GM19463 (cell line): ENCODE measurements around the gene CYS1.
"Not testable (repeated sequence)": the region's sequence is repeated elsewhere in the genome, so short reads cannot be mapped to it uniquely, and the experiment has no call there.

ENCODE experiments used
- ATAC-seq: cut with Tn5 transposase; IDR thresholded peaks from one replicate; pipeline ENCODE4 v1.9.1; 2021; ENCODE audit warnings: mild to moderate bottlenecking, moderate library complexity; ENCODE audit not compliant: unreplicated experiment

CYS1 gene

DNA sequence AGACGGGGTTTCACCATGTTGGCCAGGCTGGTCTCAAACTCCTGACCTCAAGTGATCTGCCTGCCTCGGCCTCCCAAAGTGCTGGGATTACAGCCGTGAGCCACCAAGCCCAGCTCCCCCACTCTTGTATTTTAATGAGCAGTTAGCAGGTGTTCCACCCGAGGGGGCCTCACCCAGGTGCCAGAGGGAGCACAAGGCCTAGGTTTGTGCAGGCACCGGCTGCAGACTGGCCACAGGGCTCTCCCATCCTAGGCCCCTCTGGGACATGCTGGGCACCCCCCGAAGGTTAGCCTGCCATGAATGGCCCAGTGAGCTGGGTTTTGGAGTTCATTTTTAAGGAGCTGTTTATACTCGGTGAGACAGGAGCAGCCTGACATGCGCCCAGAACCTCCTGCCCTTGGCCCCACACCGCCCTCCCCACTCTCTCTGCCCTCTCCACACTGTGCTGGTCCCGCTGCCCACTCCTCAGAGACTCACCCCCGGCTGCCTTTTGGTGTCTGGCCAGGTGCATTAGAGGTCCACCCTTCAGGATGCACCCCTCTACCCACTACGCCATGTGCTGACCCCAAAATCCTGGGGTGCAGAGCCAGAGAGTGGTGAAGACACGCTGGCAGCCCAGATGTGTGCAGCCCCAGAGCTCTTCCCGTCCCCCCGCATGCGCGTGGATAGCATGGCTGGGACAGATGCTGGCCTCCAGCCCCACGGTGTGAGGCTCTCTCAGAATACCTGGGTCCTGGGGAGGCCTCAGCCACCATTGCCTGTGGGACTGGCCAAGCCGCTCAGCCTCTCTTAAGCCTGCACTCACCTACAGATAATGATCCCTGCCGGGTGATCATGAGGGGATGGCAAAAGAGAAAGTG, 48.1 kb downstream of the CYS1 start:
- ATAC-seq: no peak

DNA sequence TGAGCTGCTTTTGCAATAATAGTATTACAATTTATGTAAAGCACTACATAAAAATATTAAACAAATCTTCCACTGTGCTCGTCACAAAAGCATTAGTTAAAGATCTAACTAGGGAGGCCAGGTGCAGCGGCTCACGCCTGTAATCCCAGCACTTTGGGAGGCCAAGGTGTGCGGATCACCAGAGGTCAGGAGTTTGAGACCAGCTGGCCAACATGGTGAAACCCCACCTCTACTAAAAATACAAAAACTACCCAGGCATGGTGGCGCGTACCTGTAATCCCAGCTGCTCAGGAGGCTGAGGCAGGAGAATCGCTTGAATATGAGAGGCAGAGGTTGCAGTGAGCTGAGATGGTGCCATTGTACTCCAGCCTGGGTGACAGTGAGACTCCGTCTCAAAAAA, 49.4 kb downstream of the CYS1 start:
- not testable (repeated sequence) for ATAC-seq

DNA sequence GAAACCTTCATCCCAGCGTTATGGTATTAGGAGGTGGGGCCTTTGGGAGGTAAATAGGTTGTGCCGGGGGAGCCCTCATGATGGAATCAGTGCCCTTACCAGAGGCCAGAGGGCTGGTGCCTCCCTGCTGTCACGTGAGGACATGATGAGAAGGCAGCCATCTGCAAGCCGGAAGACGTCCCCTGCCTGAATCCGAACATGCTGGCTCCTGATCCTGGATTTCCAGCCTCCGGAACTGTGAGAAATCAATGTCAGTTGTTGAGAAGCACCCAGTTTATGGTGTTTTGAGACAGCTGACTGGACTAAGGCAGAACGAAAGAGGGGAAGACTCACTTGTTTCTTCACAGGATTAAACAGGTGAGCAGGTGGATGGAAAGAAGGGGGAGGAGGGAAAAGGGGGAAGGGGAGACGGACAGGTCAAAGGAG, 49.9 kb downstream of the CYS1 start:
- ATAC-seq: no peak

DNA sequence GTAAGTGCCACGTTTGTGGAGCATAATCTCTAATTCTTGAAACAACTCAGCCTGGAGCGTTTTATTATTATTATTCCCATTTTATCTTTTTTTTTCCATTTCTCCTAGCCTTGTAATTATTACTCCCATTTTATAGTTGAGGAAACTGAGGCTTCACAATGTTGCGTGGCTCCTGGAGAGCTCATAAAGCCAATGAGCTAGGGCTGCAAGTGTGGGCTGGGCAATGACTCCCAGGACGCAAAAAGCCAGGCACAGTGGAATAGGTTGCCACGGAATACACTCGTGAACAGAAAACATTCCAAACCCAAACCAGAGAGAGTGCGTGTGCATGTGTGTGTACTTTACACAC, 50.4 kb downstream of the CYS1 start:
- no peak for ATAC-seq

DNA sequence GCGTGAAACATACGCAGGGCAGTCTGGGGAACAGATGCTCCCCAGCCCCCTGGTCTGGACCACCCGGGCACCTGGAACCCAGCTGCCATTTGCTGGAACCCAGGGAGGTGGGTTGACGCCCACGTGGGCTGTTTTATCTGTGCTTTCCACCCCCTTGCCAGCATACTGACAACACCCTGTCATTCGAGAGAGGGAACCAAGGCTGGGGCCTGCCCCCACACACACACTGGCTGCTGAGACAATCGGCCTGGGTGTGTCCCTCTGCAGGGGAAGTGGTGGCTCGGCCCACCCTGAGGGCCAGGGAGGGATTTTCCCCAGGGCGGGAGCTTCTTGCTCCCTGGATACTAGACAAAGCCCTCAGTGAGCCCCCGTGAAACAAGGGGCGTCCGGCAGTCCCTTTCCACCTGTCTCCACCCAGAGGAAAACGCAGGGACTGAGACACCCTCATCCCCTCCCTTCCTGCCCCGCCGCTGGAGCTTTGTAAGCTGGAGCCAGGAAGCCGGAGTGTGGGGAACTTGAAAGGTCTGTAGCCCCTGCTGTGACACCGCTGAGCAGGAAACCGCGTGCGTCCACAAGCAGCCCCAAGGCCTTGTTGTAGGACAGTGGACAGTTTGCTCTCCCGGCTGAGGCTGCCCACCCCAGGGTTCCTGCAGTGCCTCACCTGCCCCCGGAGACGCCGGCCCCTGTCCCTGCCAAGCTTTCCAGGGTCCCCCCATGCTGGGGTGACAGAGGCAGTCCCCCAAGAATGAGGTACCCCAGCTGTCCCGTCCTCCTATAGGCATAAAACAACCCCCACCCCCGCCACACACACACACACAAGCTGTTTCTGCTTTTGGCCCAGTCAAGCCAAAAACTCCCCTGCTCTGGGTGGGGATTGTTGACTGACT, 51.0 kb downstream of the CYS1 start:
- peak; percentile 91 for ATAC-seq

DNA sequence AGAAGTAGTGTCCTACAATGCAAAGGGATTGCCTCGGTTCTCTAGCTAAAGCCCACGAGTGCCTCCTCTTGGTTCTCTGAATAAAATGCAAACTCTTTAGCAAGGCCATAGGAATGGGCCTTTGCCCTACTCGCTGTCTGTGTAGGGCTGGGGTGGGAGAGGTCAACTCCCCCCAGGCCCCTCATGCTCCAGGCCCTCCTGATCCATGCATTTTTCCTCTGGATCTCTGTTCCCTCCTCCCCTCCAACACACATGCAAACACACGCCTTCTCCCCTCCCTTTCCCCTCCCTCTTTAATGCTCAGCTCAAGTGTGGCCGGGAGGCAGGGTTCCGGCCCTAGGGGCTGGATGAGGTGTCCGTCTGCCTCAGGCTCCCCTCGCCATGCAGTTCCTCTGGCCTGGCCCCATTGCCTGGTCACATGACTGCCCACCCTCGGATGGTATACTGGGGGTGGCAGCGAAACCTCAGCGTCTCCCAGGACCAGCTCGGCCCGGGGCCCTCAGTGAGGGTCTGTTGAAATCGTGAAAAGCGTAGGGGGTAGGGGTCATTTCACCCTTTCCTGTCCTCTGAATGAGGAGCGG, 51.7 kb downstream of the CYS1 start:
- no peak for ATAC-seq

DNA sequence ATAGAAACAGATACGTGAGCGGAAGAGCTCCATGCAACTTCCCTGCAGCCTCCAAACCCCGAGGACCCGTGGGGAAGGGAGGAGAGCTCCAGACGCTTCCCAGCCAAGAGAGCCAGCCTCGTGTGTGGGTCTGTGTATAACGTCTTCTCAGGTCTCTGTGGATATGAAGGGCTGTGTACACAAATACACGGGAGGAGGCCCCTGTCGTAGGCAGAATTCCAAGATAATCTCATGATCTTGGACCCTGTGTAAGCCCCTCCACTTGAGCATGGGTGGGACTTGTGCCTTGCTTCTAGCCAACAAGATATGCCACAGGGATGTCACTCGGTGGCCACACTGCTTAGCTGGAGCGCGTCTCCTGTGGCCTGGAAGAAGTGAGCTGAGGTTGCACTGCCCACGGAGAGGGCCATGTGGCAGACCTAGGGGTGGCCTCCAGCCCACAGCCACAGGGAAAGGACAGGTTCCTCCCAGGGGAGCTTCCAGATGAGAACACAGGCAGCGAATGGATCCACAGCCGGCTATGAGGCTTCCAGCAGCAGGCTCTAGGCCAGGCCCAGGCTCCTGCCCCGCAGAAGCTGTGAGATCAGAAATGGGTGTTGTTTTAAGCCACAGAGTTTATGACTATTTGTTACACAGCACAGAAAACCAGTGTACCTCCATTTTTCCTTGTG, 52.4 kb downstream of the CYS1 start:
- ATAC-seq: no peak

DNA sequence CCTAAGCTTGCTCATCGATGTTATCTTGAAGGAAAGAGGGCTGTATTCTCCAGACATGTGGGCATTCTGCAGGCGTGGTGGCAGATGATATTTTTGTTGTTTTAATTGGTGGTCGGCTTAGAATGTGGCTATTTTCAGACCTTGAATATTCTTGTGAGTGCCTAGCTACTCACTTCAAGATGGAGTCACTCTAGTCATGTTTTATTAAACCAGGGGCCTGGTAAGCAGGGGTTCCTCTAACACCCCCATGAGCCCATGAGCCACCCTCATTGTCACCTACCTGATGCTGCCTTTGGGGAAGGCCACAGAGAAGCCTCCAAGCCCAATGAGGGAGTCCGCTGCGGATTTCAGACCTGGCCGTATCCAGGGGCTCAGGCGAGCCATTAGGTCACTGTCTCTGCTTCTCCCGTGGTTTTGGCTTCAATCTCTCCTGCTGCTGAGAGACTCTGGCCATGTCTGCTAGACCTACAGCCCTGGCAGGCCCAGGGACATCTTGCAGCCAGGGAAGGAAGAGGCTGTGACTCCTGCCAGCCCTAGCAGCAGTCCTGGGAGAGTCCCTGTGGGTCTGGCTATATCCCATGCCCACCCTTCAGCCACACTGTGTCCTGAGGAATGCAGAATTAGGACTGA, 53.2 kb downstream of the CYS1 start:
- ATAC-seq: no peak

DNA sequence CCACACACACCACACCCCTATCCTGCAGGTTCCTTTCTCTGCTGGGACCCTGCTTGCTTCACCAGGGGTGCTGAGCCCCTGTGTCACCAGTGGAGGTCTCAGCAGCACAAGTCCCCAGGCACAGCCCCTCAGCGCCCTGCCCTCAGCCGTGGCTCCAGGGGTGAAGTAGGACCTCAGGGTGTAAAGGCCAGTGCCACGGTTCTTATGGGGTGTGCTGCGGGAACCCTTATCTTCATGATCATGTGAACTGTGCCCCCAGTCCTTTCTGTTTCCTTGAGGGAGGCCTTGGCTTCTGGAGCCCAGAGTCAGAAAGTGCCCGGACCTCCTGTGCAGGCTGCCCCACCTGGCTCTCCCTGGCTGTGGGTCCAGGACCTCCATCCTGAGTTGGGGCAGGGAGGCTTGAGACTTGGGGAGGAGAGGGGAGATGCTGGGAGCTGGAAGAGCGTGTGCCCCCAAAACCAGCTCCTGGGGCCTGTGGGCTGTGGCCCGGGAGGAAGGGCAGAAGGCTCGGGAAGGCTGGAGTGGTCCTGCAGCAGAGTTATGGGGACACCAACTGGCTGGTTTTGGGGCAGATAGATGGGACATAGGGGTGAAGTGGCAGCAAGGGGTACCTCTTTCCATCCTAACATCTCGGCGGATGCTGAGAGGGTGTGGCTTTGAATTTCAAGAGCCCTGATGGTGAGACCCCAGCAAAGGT, 57.1 kb downstream of the CYS1 start:
- ATAC-seq: no peak

DNA sequence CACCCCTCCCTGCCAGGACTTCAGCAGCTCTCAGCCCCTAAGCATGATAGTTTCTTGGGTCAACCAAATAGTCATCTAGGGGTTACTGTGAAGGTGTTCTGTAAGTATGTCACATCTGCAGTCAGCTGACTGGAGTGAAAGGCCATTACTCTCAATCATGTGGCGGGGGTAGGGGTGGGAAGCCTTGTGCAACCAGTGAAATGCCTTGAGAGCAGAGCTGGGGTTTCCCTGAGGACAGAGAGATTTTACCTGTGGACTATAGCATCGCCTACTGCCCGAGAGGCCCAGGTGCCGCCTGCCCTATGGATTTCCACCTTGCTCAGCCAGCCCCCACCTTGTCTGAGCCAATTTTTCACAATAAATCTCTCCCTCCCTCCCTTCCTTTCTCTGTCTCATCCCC, 57.8 kb downstream of the CYS1 start:
- ATAC-seq: no peak

DNA sequence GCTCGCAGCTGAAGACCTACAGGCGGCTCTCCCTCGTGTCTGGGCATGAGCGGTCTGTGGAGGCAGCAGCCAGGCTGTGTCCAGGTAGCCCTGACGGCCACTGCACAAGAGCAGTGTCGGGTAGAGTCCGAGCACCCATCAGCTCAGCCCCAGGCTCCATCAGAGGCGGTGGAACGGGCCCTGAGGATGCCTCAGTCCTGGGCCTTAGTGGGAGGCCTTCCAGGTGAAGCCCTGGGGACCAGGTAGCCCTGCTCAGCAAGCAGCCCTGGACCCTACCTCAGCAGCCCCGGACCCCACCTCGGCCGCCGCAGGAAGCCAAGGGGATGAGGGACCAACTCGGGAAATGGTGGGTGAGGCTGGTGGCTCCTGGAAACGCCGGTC, 58.2 kb downstream of the CYS1 start:
- ATAC-seq: no peak

DNA sequence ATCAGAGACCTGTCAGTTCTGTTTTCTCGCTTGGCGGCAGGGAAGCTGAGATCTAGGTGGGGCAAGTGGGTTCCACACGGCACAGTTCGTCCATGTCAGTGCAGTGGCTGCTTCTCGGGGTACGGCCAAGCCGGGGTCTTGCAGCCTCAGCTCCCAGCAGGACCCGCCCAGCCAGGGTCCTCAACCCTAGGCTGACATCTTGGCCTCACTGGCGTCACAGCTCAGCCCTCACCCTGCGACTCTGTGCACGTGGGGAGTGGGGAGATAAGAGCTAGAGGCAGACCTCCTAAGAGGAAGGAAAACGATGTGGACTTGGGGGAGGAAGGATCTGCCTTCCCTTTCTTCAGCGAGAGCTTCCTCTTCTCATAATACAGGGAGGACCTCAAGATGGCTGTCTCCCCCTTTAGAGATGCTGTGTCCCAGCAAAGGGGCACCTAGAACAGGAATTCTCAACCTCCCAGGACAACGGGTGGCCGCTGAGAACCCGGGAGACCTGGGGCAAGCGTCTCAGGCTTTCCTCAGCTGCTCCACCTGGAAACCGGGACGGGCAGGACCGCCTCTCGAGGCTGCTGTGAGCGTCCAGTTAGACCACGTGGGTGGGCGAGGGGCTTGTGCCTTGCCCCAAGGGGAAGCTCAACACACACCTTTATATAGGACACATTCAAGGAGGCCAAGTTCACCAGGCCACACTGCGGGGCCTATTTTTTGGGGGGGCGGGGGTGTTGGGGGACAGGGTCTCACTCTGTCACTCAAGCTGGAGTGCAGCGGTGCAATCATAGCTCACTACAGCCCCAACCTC, 60.4 kb downstream of the CYS1 start:
- ATAC-seq: no peak

DNA sequence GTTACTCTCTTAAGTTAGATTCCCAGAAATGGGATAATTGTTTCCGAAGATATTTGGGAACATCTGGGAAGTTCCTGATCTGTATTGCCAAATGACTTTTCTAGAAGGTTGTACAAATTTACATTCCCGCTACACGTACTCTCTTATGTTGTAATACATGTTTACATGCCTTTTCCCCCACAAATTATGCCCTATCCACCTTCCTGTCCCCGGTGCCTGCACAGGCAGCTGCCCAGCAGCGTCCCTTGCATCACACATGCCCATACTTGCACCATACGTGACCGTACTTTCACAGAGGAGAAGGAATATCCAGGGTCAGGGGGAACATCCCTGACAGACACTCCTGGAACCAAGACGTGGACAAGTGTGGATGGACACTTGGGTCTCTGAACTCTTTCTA, 61.0 kb downstream of the CYS1 start:
- ATAC-seq: no peak

DNA sequence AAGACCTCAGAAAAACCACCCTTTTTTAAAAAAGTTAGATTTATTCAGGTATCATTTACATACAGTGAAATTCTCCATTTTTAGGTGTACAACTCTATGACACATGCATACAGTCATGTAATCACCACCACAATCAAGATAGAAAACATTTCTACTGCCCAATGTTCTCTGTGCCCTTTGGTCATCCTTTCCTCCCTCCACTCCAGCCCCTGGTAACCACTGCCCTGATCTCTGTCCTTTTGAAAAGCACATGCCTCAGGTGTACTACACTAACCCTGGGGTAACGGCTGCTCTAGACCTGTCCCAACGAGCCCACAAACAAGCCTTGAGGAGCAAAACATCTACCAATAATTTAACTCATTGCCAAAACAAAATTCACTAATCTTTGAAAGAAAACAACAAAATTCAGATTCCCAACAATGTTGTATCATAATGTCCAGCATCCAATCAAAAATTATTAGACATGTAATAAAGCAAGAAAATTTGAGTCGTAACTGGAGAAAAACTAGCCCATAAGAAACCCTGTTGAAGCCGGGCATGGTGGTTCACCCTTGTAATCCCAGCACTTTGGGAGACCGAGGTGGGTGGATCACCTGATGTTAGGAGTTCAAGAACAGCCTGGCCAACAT, 62.8 kb downstream of the CYS1 start:
- ATAC-seq: no peak

DNA sequence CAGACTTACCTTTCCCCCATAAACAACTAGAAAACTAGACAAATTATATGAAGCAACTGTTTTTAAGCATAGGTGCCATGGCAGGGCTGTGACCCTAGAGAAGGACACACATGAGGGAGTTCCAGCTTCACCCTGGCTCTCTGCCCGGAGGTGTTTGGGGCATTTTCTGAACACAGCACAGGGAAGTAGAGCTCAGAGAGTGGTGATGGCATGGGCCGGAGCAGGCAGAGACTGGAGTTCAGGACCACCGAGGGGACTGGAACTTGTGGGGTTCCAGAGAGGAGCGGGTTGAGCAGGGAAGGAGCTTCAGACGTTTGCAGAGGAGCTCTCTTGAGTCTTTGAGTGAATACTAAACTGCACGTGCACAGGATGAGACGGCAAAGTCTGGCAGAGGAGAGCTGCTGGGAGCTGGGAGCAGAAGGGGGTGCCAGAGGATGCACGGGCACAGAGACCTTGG, 63.4 kb downstream of the CYS1 start:
- no peak for ATAC-seq

DNA sequence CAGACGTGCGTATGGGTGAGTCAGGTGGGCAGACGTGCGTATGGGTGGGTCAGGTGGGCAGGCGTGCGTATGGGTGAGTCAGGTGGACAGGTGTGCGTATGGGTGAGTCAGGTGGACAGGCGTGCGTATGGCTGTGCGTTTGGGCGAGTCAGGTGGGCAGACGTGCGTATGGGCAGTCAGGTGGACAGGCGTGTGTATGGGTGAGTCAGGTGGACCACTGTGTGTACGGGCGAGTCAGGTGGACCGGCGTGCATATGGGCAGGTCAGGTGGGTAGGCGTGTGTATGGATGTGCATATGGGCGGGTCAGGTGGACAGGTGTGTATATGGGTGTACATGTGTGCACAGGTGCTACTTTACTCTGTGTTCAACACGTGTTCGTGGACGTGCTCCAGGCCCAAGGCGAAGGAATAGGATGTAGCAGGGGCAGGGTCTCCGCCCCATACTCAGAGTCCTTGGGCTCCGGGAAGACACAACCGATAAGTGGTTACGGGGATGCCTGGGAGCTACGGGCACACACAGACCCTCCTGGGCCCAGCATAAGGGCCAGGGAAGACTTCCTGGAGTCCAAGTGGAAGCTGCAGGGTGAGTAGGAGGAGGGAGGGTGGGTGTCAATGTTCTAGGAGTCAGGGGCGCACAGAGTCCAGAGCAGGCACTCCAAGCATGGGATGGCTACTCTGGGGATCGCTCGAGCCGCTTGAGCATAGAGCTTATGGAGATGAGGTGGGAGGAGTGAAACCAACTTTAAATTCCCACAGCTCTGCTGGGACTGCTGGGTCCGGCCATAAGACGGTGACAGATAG, 64.0 kb downstream of the CYS1 start:
- ATAC-seq: no peak

DNA sequence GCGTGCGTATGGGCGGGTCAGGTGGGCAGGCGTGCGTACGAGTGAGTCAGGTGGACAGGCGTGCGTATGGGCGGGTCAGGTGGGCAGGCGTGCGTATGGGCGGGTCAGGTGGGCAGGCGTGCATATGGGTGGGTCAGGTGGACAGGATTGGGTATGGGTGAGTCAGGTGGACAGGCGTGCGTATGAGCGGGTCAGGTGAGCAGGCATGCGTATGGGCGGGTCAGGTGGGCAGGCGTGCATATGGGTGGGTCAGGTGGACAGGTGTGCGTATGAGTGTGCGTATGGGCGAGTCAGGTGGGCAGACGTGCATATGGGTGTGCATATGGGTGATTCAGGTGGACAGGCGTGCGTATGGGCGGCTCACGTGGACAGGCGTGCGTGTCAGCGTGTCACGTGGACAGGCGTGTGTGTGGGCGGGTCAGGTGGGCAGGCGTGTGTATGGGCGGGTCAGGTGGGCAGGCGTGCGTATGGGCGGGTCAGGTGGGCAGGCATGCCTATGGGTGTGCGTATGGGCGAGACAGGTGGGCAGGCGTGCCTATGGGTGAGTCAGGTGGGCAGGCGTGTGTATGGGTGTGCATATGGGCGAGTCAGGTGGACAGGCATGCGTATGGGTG, 64.7 kb downstream of the CYS1 start:
- ATAC-seq: not testable (repeated sequence)
